ENCODE measurements around the gene SLC6A19.

The SLC6A19 gene

GRCh38 chr5:1167361-1167727, 34.1 kb upstream of the SLC6A19 start:
- no peak for FAIRE-seq

GRCh38 chr5:1167728-1168709, 33.4 kb upstream of the SLC6A19 start:
- no peak for FAIRE-seq

- FAIRE-seq: no peak
Observed at GRCh38 chr5:1168796-1169195, 32.6 kb upstream of the SLC6A19 start.

- no peak for FAIRE-seq
Observed at GRCh38 chr5:1169211-1170115, 31.9 kb upstream of the SLC6A19 start.

- FAIRE-seq: no peak
Observed at GRCh38 chr5:1171340-1171941, 30.0 kb upstream of the SLC6A19 start.

- FAIRE-seq: no peak
Observed at GRCh38 chr5:1172007-1172581, 29.3 kb upstream of the SLC6A19 start.

- no peak for FAIRE-seq
Observed at GRCh38 chr5:1172670-1173404, 28.6 kb upstream of the SLC6A19 start.

- FAIRE-seq: no peak
Observed at GRCh38 chr5:1173485-1174070, 27.8 kb upstream of the SLC6A19 start.

- no peak for FAIRE-seq
Observed at GRCh38 chr5:1174122-1174936, 27.1 kb upstream of the SLC6A19 start.

- no peak for FAIRE-seq
Observed at GRCh38 chr5:1175015-1175414, 26.4 kb upstream of the SLC6A19 start.

GRCh38 chr5:1175801-1176472, 25.5 kb upstream of the SLC6A19 start:
- no peak for FAIRE-seq

- FAIRE-seq: no peak
Observed at GRCh38 chr5:1176473-1177391, 24.7 kb upstream of the SLC6A19 start.

- no peak for FAIRE-seq
Observed at GRCh38 chr5:1177826-1178528, 23.4 kb upstream of the SLC6A19 start.

GRCh38 chr5:1178529-1179382, 22.6 kb upstream of the SLC6A19 start:
- no peak for FAIRE-seq

GRCh38 chr5:1179383-1179715, 22.0 kb upstream of the SLC6A19 start:
- no peak for FAIRE-seq

GRCh38 chr5:1180096-1180495, 21.3 kb upstream of the SLC6A19 start:
- no peak for FAIRE-seq

- FAIRE-seq: no peak
Observed at GRCh38 chr5:1180841-1181271, 20.5 kb upstream of the SLC6A19 start.

Measured in G401.6 (cell line).